ENCODE measurements around the gene NSD1. TPM values are rescaled to one million over a fixed set of nuclear protein-coding genes. Genes with fewer than 3 reads are reported as not detected.

The NSD1 gene
- total RNA-seq, 1 donor: 53.2 TPM

GRCh38 chr5:177269232-177269895 is 135.8 kb downstream of the NSD1 start:
- Histone ChIP-seq H3K79me2 (ENCODE audit: insufficient read depth, low read length) (peaks cover 16% of the 10 kb centered on the region), H3K9me3 (ENCODE audit: low read depth, low read length) (no peaks in the 10 kb centered on the region), H3K27me3 (ENCODE audit: insufficient read depth, low read length) (no peaks in the 10 kb centered on the region), H3K4me3 (ENCODE audit: insufficient read depth, low read length) (no peak overlapping the region), H3K27ac (ENCODE audit: low read depth, low read length) (no peak overlapping the region), H2AFZ (ENCODE audit: low read length) (no peak overlapping the region), H3K4me1 (ENCODE audit: insufficient read depth, low read length) (peaks cover 8% of the 10 kb centered on the region), H4K20me1 (ENCODE audit: insufficient read depth, low read length) (peaks cover 4% of the 10 kb centered on the region), H3K4me2 (ENCODE audit: insufficient read depth, low read length) (no peak overlapping the region), H3K36me3 (ENCODE audit: insufficient read depth, low read length) (peaks cover 69% of the 10 kb centered on the region)
- TF ChIP-seq, protein P1, sequence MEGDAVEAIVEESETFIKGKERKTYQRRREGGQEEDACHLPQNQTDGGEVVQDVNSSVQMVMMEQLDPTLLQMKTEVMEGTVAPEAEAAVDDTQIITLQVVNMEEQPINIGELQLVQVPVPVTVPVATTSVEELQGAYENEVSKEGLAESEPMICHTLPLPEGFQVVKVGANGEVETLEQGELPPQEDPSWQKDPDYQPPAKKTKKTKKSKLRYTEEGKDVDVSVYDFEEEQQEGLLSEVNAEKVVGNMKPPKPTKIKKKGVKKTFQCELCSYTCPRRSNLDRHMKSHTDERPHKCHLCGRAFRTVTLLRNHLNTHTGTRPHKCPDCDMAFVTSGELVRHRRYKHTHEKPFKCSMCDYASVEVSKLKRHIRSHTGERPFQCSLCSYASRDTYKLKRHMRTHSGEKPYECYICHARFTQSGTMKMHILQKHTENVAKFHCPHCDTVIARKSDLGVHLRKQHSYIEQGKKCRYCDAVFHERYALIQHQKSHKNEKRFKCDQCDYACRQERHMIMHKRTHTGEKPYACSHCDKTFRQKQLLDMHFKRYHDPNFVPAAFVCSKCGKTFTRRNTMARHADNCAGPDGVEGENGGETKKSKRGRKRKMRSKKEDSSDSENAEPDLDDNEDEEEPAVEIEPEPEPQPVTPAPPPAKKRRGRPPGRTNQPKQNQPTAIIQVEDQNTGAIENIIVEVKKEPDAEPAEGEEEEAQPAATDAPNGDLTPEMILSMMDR (IDR thresholded peaks at IDR 0.05; ENCODE audit: extremely low read depth, low read depth, low read length): no peak
- DNase-seq (ENCODE audit: insufficient read length, low spot score, missing footprints): no peak

GRCh38 chr5:177269976-177270375 is 136.4 kb downstream of the NSD1 start:
- Histone ChIP-seq H3K4me2 (ENCODE audit: insufficient read depth, low read length) (no peak overlapping the region), H3K79me2 (ENCODE audit: insufficient read depth, low read length) (peaks cover 16% of the 10 kb centered on the region), H2AFZ (ENCODE audit: low read length) (no peak overlapping the region), H3K27me3 (ENCODE audit: insufficient read depth, low read length) (no peaks in the 10 kb centered on the region), H3K9me3 (ENCODE audit: low read depth, low read length) (no peaks in the 10 kb centered on the region), H3K4me1 (ENCODE audit: insufficient read depth, low read length) (peaks cover 8% of the 10 kb centered on the region), H3K27ac (ENCODE audit: low read depth, low read length) (no peak overlapping the region), H3K4me3 (ENCODE audit: insufficient read depth, low read length) (no peak overlapping the region), H4K20me1 (ENCODE audit: insufficient read depth, low read length) (peaks cover 4% of the 10 kb centered on the region), H3K36me3 (ENCODE audit: insufficient read depth, low read length) (peaks cover 74% of the 10 kb centered on the region)
- no peak for DNase-seq (ENCODE audit: insufficient read length, low spot score, missing footprints)
- TF ChIP-seq, protein P1 (IDR thresholded peaks at IDR 0.05; ENCODE audit: extremely low read depth, low read depth, low read length): no peak

- Histone ChIP-seq H3K27me3 (ENCODE audit: insufficient read depth, low read length) (no peaks in the 10 kb centered on the region), H2AFZ (ENCODE audit: low read length) (no peak overlapping the region), H3K4me1 (ENCODE audit: insufficient read depth, low read length) (peaks cover 8% of the 10 kb centered on the region), H4K20me1 (ENCODE audit: insufficient read depth, low read length) (peaks cover 4% of the 10 kb centered on the region), H3K9me3 (ENCODE audit: low read depth, low read length) (no peaks in the 10 kb centered on the region), H3K4me3 (ENCODE audit: insufficient read depth, low read length) (no peak overlapping the region), H3K36me3 (ENCODE audit: insufficient read depth, low read length) (peaks cover 72% of the 10 kb centered on the region), H3K27ac (ENCODE audit: low read depth, low read length) (no peak overlapping the region), H3K79me2 (ENCODE audit: insufficient read depth, low read length) (peaks cover 16% of the 10 kb centered on the region), H3K4me2 (ENCODE audit: insufficient read depth, low read length) (no peak overlapping the region)
- TF ChIP-seq, protein P1 (IDR thresholded peaks at IDR 0.05; ENCODE audit: extremely low read depth, low read depth, low read length): no peak
- peak; percentile 14 for DNase-seq (ENCODE audit: insufficient read length, low spot score, missing footprints)
Measured at GRCh38 chr5:177270653-177271052, 137.1 kb downstream of the NSD1 start.

GRCh38 chr5:177271113-177271512 is 137.5 kb downstream of the NSD1 start:
- no peak overlapping the region for H3K4me2 ChIP-seq (ENCODE audit: insufficient read depth, low read length)
- H2AFZ ChIP-seq (ENCODE audit: low read length): no peak overlapping the region
- peaks cover 4% of the 10 kb centered on the region for H4K20me1 ChIP-seq (ENCODE audit: insufficient read depth, low read length)
- H3K9me3 ChIP-seq (ENCODE audit: low read depth, low read length): no peaks in the 10 kb centered on the region
- peaks cover 8% of the 10 kb centered on the region for H3K4me1 ChIP-seq (ENCODE audit: insufficient read depth, low read length)
- peaks cover 72% of the 10 kb centered on the region for H3K36me3 ChIP-seq (ENCODE audit: insufficient read depth, low read length)
- peak; percentile 73 for DNase-seq (ENCODE audit: insufficient read length, low spot score, missing footprints)
- TF ChIP-seq, protein P1 (IDR thresholded peaks at IDR 0.05; ENCODE audit: extremely low read depth, low read depth, low read length): no peak
- H3K27ac ChIP-seq (ENCODE audit: low read depth, low read length): no peak overlapping the region
- H3K79me2 ChIP-seq (ENCODE audit: insufficient read depth, low read length): peaks cover 16% of the 10 kb centered on the region
- no peaks in the 10 kb centered on the region for H3K27me3 ChIP-seq (ENCODE audit: insufficient read depth, low read length)
- H3K4me3 ChIP-seq (ENCODE audit: insufficient read depth, low read length): no peak overlapping the region

All from osteoblast (primary cell).